ENCODE data around the gene C11orf68.

- no peak for TF ChIP-seq CTCF (IDR thresholded peaks at IDR 0.05)
- TF ChIP-seq POLR2A (IDR thresholded peaks at IDR 0.05), result no peak
Measured at GRCh38 chr11:65880844-65881421, 37.9 kb downstream of the C11orf68 start.
